T-helper 9 cell (primary cell): ENCODE measurements around the gene FKBP14.
"Not testable (repeated sequence)": the region's sequence is repeated elsewhere in the genome, so short reads cannot be mapped to it uniquely, and the experiment has no call there.

Experiments
- DNase-seq: peaks from one replicate; pipeline ENCODE4 v3.0.0-alpha.2; 2020

FKBP14 gene

GRCh38 chr7:29989257-29989995, 37.1 kb downstream of the FKBP14 start, which contains the start of gene SCRN1:
TSS of gene SCRN1 (minus strand) at chr7:29989801. CDS start at chr7:29969067, 20,734 bp downstream.
- DNase-seq = no peak

- DNase-seq = peak; percentile 3
These were observed 37.9 kb downstream of the FKBP14 start for GRCh38 chr7:29988424-29989256.

GRCh38 chr7:29987811-29988317, 38.6 kb downstream of the FKBP14 start:
- no peak for DNase-seq

GRCh38 chr7:29987083-29987482, 39.4 kb downstream of the FKBP14 start:
- no peak for DNase-seq

- DNase-seq = no peak
These were observed 46.4 kb downstream of the FKBP14 start for GRCh38 chr7:29980151-29980550.

- no peak for DNase-seq
These were observed 48.4 kb downstream of the FKBP14 start for GRCh38 chr7:29977886-29978651.

- no peak for DNase-seq
These were observed 49.7 kb downstream of the FKBP14 start for GRCh38 chr7:29976673-29977415.

- no peak for DNase-seq
These were observed 50.2 kb downstream of the FKBP14 start for GRCh38 chr7:29976266-29976665.

- no peak for DNase-seq
These were observed 50.9 kb downstream of the FKBP14 start for GRCh38 chr7:29975561-29975960.

GRCh38 chr7:29974286-29974685, 52.2 kb downstream of the FKBP14 start:
- DNase-seq = no peak

GRCh38 chr7:29972315-29972669, 54.2 kb downstream of the FKBP14 start:
- DNase-seq = no peak

GRCh38 chr7:29971566-29972314, 54.8 kb downstream of the FKBP14 start:
- DNase-seq = no peak

- DNase-seq = no peak
These were observed 56.3 kb downstream of the FKBP14 start for GRCh38 chr7:29970158-29970557.

GRCh38 chr7:29969738-29970137, 56.8 kb downstream of the FKBP14 start:
- no peak for DNase-seq

GRCh38 chr7:29968683-29969395, 57.7 kb downstream of the FKBP14 start:
- DNase-seq = no peak

- no peak for DNase-seq
These were observed 61.5 kb downstream of the FKBP14 start for GRCh38 chr7:29965030-29965429.

- no peak for DNase-seq
These were observed 64.5 kb downstream of the FKBP14 start for GRCh38 chr7:29962035-29962434.

GRCh38 chr7:29961611-29962010, 64.9 kb downstream of the FKBP14 start:
- not testable (repeated sequence) for DNase-seq
